T1000 (cell line): ENCODE data around the gene SIRPA.

ENCODE experiments used
- DNase-seq: peaks from one replicate; lab custom pipeline; 2025; ENCODE audit warnings: mixed read lengths; lab: John Stamatoyannopoulos, UW

Gene SIRPA

DNA sequence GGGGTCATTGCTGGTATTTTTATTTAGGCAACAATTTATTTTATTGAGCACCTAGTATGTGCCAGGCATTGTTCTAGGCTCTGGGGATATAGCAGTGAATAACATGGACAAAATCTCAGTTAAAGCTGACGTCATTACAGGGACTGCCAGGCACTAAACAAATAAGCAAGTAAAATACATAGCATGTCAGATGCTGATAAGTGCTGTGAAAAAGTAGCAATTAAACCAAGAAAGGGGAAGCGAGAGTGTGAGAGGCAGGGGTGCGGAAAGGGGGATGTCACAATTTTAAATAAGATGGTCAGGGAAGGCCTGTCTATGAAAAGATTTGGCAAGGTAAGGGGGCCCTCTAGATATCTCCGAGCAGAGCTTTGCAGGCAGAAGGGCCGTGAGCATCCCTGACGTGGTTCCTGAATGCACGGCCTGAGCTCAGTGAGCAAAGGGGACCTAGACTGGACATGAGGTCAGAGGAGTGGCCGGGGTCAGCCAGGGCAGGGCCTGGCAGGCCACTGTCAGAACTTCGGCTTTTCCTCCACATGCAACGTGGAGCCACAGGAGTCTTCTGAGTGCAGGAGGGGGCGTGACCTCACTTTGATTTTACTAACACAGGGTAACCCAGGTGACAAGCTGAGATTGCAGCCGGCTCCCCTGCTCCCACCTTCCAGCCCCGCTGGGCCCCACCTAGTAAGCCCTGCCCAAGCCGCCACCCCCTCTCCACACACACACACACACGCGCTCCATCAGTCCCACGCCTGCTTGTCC, 24.2 kb upstream of the SIRPA start:
- no peak for DNase-seq

DNA sequence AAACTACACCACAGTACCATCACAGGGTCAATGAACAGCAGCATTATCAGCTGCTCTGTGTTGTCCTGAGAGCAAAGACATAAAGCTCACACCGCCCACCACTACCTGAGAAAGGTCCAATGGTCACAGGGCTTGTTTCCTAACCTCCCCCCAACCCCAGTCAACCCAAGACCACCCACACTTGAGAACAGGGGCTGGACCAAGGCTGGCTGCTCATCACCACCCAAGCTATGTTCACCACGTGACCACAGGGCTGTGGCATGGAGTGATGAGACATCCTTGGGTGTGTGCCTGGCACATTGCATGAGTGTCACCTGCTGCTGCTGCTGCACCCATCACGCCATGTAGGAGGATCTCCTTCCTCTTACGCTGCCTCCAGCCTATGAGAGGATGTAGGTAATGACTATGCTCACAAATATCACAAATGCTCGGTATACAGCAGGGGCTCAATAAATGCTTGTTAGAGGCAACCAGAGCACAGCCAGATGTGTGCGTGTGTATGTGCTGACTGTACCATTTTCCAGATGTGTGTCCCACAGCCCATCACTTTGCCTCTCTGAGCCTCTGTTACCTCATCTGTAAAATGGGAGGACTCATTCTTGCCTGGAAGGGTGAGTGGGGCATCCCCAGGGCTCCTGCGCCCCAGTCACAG, 23.3 kb upstream of the SIRPA start:
- DNase-seq: no peak

DNA sequence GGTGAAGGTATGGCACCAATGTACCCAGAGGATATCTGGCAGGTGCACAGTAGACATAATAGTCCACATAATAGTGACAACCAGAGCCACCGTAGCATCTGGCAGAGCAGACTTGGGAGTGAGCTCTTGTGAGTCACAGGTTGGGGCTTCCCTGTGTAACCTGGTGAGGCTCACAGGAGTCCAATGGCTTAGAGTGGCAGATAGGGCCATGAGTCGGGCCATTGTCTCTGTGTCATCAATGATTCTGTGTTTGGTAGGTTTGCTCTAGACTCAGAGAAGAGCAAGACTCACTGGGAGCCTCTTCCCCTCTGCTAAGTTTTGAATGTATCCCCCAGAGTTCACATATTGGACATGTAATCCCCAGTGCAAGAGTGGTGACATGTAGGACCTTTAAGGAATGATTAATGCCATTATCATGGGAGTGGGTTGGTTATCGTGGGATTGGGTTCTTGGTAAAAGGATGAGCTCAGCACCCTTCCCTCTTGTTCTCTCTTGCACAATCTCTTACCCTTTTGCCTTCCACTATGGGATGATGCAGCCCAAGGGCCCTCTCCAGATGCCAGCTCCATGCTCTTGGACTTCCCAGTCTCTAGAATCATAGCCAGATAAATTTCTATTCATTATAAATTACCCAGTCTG, 22.6 kb upstream of the SIRPA start:
- DNase-seq: no peak

DNA sequence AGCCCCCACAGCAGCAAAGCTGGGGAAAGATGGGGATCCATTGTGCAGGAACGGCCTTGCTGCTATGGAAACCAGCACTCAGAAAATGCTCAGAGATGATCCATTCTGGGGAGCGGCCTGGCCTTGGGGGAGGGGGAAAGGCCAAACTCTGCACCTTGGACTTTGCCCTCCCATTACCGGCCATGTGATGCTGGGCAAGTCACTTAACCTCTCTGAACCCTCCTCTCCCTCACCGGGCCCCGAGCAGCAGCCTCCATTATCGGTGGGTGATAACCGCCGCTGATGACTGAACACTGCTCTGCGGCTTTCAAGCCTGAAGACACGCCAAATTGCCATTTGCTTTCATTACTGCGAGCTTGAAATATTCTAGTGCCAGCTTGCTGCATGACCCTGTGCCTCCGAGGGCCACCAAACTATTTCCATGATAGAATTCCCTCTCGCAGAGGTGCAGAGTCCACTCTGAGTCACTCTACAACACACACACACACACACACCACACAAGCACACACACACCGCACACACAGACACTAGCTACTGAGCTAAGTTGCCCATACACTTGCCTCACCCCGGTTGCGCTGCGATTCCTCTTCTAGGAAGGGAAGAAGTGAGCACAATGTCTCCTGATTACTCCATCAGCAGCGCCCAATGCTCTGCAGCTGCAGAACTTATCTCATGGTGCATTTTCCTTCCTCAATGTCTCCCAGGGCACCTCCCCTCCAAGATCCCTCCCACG, 20.6 kb upstream of the SIRPA start:
- no peak for DNase-seq

DNA sequence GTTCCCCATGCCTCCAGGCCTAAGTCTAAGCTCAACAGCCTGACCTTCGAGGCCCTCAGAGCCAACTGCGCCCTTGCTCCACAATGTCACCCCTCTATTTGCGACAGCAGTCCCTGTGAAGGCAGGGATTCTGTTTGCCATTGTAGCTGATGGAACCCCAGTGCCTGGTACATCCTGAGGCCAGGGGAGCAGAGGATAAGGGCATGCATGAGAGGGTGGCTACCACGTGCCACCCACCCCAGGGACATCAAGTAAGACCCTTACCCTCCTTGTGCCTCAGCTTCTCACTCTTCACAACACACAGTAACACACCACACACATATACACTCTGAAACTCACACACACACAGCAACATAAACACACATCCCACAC, 20.0 kb upstream of the SIRPA start:
- no peak for DNase-seq

DNA sequence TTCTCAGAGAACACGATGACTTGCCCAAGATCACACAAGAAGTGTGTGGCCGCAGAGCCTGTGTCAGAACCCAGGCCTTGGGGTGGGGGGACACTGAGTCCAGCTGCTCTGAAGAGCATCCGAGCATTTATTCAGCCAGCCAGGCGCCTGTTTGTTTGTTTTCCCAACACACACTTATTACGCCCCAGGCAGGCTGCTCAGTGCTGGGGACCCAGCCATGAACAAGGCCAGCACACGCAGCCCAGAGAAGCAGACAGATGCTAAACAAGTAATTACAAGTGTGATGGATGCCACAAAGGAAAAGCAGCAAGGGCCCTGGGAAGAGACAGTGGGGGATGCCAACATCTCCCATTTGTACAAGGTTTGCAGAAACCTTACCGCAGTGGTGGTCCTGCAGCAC, 19.4 kb upstream of the SIRPA start:
- DNase-seq: no peak

DNA sequence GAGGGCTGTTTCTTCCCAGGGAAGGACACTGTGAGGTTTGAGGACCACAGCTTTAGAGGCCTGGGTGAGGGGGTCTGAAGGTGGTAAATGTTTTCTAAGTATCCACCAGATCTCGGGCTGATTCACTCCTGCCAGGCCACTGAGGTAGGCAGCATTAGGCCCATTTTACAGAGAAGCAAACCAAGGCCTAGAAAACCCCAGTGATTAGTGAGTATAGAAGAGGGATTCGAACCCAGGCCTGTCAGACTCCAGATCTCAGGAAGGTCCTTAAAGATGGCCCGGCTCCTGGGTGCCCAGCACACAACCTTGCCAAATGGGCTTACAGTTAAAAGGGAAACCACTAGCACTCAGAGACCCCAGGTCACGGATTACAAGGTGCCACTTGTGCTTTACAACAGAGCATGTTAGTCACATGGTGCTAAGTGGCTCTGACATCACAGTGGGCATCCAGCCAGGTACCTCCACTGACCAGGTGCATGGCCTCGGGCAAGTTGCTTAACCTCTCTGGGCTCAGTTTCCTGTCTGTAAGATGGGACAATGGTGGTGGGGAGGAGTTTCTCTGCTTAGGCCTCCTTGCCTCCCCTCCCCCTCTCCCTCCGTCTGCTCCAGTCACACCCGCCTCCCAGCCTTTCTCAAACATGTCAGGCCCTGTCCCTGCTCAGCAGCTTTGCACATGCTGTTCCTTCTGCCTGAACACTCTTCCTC, 18.8 kb upstream of the SIRPA start:
- DNase-seq: peak; percentile 21

DNA sequence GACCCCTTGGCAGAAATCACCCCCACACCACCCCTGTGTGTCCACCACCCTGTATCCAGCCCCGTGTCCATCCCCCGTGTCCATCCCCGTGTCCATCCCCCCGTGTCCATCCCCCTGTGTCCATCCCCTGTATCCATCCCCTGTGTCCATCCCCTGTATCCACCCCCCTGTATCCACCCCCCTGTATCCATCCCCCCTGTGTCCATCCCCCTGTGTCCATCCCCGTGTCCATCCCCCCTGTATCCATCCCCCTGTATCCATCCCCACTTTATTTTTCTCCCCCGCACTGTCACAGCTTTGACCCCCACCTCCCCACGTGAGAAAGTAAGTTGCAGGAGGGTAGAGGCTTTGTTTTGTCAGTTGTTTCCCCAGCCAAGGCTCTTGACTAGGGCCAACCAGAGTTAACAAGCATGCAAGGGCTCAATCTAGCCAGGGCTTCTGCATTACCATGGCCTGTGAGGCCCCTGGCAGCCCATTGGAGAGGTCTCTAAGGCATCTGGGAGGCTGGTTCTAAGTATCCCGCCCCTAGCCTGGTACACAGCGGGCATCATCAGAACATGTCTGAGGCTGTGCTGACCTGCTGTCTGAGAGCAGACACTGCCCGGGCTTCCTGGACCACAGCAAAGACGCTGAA, 18.1 kb upstream of the SIRPA start:
- DNase-seq: no peak

DNA sequence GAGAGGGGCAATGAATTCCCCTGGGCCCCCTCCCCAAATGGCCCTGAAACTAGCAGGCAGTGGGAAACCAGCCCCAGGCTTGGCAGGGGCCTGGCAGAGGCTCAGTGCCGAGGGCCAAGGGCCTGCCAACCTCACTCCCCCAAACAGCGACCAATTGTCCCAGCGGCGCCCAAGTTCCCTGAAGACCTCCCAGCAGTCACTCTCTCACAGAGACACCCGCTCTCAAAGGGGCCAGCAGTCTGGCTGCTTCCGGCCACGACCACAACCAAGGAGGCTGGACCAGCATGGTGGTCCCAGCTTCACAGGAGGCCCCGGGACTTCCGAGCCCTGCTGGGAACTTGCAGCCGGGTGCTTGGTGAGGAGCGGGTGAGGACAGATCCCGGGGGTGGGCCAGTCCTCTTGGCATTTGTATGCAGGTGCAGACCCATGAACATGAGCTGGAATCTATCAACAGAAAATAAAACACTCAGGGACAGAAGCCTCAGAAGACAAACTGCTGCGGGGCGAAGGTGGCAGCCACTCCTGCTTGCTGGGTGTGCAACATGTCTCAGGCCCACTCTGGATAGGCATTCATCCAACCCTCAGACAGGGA, 17.5 kb upstream of the SIRPA start:
- no peak for DNase-seq

DNA sequence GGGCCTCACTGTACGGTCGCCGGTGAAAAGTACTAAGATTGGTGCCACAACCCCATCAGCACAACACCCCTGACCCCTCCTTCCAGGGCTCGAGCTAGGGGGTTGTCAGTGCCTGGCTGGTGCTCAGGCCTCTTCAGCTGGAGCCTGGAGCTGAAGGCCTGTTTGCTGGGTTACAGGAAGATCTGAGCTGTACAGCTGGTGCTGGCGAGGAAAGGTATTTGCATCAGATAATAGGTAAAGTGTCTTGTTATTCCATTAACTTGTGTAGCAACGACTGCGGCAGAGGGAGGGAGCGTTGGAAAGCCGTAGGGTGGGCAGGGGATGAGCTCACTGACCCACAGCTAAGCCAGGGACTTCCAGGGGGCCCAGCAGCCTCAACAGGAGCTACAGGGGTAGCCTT, 15.8 kb upstream of the SIRPA start:
- no peak for DNase-seq

DNA sequence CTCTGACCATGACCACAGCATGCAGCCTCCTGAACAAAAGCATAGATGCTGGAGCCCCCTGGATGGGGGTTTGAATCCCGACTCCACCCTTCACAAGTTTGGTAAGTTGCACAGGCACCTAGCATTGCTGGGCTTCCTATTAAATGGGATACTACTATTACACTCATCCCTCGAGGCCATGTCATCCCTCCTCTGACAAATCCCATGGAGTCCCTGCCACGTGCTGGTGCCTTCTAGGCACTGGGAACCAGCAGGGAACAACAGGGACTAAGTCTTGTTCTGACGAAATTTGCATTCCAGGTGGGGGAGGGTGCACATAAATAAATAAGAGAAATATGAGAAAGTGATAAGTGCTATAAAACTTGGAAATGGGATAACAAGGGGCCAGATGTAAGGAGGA, 15.3 kb upstream of the SIRPA start:
- no peak for DNase-seq

DNA sequence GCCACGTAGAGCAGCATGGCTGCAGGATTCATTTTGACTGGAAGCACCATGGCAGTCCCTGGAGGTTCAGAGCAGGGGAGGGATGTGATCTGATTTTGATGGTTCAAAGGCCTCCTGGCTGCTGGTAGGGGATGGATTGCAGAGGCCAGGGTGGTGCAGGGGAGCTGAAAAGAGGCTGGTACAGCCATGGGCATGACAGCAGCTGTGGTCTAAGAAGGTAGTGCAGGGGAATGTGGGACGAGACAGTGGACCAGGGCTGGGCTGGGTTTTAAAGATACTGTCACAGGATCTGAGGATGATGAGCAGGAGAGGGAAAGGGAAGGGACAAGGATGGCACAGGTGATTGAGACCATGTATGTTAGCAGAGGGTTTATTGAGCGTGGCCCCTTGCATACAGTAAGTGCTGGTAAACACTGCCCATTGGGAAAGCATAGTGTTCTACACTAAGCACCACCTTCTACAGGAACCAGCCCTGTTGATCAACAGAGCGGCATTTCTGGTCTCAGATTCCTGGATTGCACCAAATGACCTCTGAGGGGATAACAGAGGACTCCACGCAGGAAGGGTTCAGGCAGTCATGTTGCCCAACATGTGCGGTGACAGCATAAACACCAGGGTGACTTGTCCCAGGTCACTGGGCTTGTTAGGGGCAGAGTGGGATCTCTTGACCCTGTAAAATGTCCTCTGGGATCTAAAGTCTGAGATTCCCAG, 14.5 kb upstream of the SIRPA start:
- DNase-seq: no peak

DNA sequence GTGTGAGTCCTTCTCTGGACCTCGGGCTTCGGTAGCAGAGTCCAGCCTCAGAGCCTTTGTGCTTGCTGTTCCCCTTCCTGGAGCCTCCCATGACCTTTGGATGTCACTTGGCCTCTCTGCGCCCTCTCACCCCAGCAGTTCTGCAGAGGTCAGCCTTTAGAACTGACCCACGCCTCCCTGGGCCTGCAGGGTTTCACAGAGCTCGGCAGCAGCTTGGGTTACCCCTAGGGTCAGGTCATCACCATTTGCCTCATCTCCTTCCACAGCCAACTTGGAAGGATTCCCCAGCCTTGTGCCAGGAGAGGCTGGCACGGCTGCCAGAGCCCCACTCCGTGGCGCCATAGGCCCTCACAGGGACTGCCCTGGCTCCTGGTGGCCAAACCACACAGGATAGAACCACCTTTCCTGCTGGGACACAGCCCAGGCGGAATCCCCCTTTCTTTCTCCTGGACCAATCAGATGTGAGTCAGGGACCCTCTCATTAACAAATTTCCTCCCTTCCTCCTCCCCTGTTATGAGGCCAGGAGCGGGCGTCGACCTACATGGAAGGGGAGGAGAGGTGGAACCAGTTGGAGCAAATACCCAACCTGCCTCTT, 13.9 kb upstream of the SIRPA start:
- DNase-seq: no peak

DNA sequence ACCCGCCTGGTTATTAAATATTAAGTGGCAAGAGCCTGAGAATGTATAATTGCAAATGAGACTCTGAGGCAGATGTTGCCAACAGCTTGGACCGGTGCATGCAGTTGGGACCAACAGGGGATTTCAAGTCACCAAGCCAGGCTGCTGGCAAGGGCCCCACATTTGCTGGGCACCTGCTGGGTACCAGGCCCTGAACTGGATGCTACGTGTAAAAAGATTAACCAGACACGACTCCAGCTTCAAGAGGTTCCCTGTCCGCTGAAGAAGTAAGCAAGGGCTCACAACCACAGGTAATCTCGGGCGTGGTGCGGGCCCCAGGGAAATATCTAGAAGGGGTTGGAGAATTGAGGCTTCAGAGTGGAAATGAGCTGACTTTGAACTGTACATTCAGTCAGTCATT, 13.2 kb upstream of the SIRPA start:
- no peak for DNase-seq

DNA sequence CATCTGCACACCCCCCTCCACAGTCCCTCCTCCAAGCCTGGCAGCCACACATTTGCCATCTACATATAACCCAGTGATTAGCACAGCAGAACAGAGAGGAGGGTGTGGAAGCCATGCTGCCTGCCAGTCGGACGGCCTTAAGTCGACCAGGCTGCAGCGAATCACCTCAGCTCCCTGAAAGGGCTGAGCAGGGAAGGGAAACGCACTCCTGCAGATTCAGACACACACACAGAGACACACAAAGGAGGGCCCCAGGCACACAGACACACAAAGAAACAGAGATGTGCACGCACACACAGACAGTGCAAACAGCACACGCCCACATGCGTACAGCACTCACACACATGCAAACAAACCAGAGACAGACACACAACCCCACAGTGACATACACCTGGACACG, 11.2 kb upstream of the SIRPA start:
- DNase-seq: no peak

DNA sequence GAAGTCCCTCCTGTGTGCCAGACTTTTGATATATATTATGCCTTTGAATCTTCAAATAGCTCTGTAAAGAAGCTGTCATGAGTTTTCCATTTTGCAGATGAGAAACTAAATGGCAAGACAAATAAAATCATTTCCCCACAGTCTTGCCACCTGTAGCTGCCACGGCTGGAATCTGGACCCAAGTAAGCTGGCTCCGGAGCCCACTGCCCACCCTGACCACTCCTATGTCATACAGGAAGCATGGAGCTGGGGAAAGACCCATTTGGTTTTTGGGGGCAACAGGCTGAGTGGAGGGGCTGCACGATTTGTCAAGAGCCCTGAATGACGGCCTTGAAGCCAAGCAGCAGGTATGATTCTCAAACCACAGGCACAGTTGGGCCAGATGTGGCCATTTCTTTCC, 10.0 kb upstream of the SIRPA start:
- no peak for DNase-seq

DNA sequence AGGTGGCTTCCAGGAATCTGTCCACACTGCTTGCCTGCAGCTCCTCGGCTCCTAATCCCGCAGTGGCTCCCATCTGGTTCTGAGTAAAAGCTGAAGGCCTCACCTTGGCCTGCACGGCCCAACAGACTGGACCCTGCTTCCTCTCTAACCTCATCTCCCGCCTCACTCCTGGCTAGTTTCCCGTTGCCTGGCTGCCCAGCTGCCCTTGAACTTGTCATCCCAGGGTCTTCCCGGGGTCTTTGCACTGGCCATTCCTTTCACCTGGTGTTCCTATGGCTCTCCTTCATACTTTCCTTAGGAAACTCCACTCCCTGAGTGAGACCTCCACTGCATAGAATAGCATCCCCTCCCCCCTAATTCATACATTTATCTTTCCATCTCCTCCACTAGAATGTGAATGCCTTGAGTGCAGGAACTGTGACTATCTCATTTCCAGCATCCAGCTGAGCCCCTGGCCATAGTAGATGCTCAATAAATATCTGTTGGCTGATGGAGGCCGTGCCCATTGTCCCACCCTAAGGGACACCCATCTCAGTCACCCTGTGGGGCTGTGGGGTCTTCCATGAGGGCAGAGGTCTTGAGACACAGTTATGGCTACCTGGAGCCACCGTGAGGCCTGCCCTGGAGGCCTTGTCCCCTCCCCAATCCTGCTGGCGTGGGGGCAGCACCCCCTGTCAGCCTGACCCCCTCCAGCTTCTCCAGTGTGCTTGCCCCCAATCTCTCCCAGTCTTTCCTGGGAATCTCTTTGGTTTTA, 9.1 kb upstream of the SIRPA start:
- no peak for DNase-seq

DNA sequence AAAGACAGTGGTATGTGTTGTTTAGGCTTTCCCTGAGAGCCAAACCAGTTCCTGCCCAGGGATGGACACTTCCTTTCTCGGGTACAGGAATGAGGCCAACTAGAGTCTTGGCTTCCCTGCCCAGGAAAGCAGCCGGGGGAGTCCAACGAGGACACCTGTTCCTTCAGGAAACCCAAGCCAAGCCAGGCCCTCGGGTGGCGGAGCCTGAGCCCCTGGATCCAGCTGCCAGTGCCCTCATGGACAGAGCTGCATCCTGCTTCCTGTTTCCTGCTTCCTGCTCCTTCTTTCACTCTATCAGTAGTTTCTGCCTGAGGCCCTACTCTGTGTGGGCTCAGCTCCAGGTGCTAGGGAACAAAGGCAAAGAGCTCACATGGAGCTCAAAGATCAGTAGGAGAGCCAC, 7.9 kb upstream of the SIRPA start:
- DNase-seq: no peak

DNA sequence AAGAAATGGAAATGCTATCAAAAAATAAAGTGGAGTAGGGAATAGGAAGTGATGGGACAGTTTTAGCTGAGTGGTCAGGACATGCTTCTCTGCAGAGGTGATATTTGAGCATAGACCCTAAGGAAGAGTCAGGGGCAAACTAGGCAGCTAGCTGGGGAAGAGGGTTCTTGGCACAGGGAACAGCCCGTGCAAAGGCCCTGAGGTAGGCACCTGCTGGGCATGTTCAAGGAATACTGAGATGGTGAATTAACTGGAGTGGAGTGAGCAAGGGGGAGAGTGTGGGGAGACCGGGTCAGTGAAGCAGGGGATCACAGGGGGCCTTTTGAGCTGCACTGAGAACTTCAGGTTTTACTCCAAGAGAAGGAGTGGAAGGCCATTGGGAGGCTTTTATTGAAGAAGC, 7.5 kb upstream of the SIRPA start:
- no peak for DNase-seq
